LNCaP clone FGC (cell line): Measurements from ENCODE around the gene MAMDC2.

Source experiments
- DNase-seq: peaks from one replicate; pipeline ENCODE4 v3.0.0-alpha.2; 2011; ENCODE audit warnings: low read depth
- H3K4me3 ChIP-seq: 2 replicates; pipeline ENCODE4 v1.5.1; 2011; ENCODE audit warnings: mild to moderate bottlenecking, low read depth, low read length, control low read depth
- TF ChIP-seq, protein P1 (sequence below): IDR thresholded peaks from 2 replicates; pipeline ENCODE4 v1.5.1; 2012; ENCODE audit warnings: mild to moderate bottlenecking; ENCODE audit not compliant: control insufficient read depth, insufficient read depth; ENCODE audit errors: extremely low read depth

The MAMDC2 gene

DNA sequence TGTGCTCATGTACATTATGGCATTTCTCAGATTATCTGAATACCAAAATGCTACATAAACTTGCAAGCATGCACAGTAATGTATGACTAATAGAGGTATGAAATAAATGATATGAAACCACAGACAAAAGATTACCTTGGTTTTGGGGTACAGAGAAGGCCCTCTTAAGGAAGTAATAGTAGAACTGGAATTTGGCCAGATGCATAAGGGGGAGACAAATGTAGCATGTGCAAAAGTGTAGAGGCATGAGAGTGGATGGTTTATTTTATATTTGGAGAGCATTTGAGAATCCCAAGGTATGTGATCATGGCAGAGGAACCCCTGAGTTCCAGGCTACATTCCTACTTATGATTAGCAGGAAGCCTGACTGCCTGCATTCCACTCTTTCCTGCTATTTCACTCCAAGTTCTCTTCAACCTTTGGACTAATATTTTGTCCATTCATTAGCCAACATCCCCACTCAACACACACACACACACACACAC lies 74.2 kb downstream of the MAMDC2 start:
- no peak for DNase-seq
- TF ChIP-seq, protein P1, sequence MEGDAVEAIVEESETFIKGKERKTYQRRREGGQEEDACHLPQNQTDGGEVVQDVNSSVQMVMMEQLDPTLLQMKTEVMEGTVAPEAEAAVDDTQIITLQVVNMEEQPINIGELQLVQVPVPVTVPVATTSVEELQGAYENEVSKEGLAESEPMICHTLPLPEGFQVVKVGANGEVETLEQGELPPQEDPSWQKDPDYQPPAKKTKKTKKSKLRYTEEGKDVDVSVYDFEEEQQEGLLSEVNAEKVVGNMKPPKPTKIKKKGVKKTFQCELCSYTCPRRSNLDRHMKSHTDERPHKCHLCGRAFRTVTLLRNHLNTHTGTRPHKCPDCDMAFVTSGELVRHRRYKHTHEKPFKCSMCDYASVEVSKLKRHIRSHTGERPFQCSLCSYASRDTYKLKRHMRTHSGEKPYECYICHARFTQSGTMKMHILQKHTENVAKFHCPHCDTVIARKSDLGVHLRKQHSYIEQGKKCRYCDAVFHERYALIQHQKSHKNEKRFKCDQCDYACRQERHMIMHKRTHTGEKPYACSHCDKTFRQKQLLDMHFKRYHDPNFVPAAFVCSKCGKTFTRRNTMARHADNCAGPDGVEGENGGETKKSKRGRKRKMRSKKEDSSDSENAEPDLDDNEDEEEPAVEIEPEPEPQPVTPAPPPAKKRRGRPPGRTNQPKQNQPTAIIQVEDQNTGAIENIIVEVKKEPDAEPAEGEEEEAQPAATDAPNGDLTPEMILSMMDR, result no peak
- no peak overlapping the region for H3K4me3 ChIP-seq

- TF ChIP-seq, protein P1, result no peak
- no peak overlapping the region for H3K4me3 ChIP-seq
- no peak for DNase-seq
Measured at GRCh38 chr9:70119786-70120185, 76.1 kb downstream of the MAMDC2 start.

- DNase-seq, result no peak
- no peak overlapping the region for H3K4me3 ChIP-seq
- TF ChIP-seq, protein P1, result peak; percentile 37
Measured at GRCh38 chr9:70120834-70121510, 77.3 kb downstream of the MAMDC2 start.

GRCh38 chr9:70121818-70122436 lies 78.3 kb downstream of the MAMDC2 start:
- TF ChIP-seq, protein P1, result no peak
- DNase-seq, result no peak
- H3K4me3 ChIP-seq, result no peak overlapping the region

DNA sequence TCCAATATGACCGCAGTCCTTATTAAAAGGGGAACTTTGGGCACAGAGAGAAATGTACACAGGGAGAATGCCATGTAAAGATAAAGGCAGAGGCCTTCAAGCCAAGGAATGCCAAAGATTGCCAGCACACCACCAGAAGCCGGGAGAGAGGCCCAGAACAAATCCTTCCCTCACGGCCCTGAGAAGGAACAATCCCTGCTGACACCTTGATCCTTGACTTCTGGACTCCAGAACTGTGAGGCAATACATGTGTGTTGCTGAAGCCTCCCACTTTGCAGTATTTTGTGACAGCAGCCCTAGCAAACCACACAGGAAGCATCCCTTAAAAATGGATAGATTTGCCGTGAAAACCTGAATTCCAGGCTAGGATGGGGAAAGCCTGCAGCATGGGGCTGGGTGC lies 80.0 kb downstream of the MAMDC2 start:
- no peak for DNase-seq
- TF ChIP-seq, protein P1, result no peak

DNA sequence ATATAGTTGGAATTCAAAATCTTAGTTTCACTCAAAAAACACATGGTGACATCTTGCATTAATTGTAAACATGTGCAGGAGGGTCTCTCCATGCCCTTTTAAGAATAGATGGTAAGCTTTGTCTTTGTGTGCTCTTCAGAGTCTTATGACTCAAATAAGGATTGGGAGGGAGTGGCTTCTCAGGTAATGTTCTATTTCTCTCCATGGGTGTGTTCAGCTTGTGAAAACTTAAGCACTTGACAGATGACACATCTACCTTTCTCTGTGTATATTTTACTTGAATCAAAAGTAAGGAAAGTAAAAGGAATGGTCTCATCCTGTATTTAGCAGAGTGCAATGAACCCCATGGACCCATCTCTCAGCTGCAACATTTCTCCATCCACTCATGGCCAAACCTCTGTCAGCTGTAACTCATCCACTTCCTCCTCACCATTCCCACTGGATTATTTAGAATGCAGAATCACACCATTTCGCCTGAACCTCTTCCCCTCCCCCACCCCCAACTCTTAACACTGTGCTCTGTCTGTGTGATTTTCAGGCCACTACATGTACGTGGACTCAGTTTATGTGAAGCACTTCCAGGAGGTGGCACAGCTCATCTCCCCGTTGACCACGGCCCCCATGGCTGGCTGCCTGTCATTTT lies 82.1 kb downstream of the MAMDC2 start:
- TF ChIP-seq, protein P1, result no peak
- DNase-seq, result no peak
- no peak overlapping the region for H3K4me3 ChIP-seq

More for the DNA sequence above, 80.0 kb downstream of the MAMDC2 start:
- H3K4me3 ChIP-seq, result no peak overlapping the region
